Smooth muscle cell (in vitro differentiated cells): ENCODE results near the gene ZNF337. TPM values are rescaled to one million over a fixed set of nuclear protein-coding genes. Genes with fewer than 3 reads are reported as not detected.
"Not testable (repeated sequence)": the region's sequence is repeated elsewhere in the genome, so short reads cannot be mapped to it uniquely, and the experiment has no call there.

ENCODE experiments used
- DNase-seq: peaks from one replicate; lab custom pipeline; 2025; ENCODE audit not compliant: unreplicated experiment; lab: John Stamatoyannopoulos, UW
- H2AFZ ChIP-seq: fragments of 200-600 bp; sonication (generic); 2 replicates; pipeline ENCODE4 v1.6.0; 2016; ENCODE audit warnings: antibody characterized with exemption, low read depth, mild to moderate bottlenecking
- H3F3A ChIP-seq: fragments of 200-600 bp; sonication (generic); 2 replicates; pipeline ENCODE4 v1.6.0; 2017; ENCODE audit warnings: antibody characterized with exemption, low read depth
- H3K27ac ChIP-seq: fragments of 200-600 bp; sonication (generic); 2 replicates; pipeline ENCODE4 v1.5.1; 2016; ENCODE audit warnings: low read depth, mild to moderate bottlenecking
- H3K27me3 ChIP-seq: fragments of 200-600 bp; sonication (generic); 2 replicates; pipeline ENCODE4 v1.6.1; 2016; ENCODE audit warnings: low read depth, mild to moderate bottlenecking
- H3K36me3 ChIP-seq: fragments of 200-600 bp; sonication (generic); 2 replicates; pipeline ENCODE4 v1.5.1; 2016; ENCODE audit warnings: low read depth
- H3K4me1 ChIP-seq: fragments of 200-600 bp; sonication (generic); 2 replicates; pipeline ENCODE4 v1.5.1; 2016; ENCODE audit warnings: low read depth
- H3K4me2 ChIP-seq: fragments of 200-600 bp; sonication (generic); 2 replicates; pipeline ENCODE4 v1.6.0; 2016; ENCODE audit warnings: mild to moderate bottlenecking
- H3K4me3 ChIP-seq: fragments of 200-600 bp; sonication (generic); 2 replicates; pipeline ENCODE4 v1.5.1; 2016; ENCODE audit warnings: mild to moderate bottlenecking
- H3K79me2 ChIP-seq: fragments of 200-600 bp; sonication (generic); 2 replicates; pipeline ENCODE4 v1.6.0; 2016; ENCODE audit warnings: low read depth, mild to moderate bottlenecking
- H3K9ac ChIP-seq: fragments of 200-600 bp; sonication (generic); 2 replicates; pipeline ENCODE4 v1.6.0; 2016; ENCODE audit warnings: low read depth
- H3K9me3 ChIP-seq: fragments of 200-600 bp; sonication (generic); replicated peaks from 2 replicates; pipeline ENCODE4 v1.5.1; 2016; ENCODE audit warnings: low read depth
- H4K20me1 ChIP-seq: fragments of 200-600 bp; sonication (generic); 2 replicates; pipeline ENCODE4 v1.6.0; 2016; ENCODE audit warnings: low read depth
- CTCF ChIP-seq: fragments of 200-600 bp; sonication (generic); IDR thresholded peaks from 2 replicates; pipeline ENCODE4 v1.5.1; 2017; ENCODE audit warnings: borderline replicate concordance, mild to moderate bottlenecking, antibody characterized with exemption; ENCODE audit not compliant: insufficient read depth, poor library complexity, severe bottlenecking
- WGBS: methylation state at CpG from one replicate; pipeline ENCODE4 v1.1.7; 2016; ENCODE audit warnings: low lambda C conversion rate; 5-methylcytosine and 5-hydroxymethylcytosine counted together
- polyA plus RNA-seq: library from polyadenylated mRNA; unstranded; fragments of >200 nt; fragmentation: Nextera tagmentation; extraction: Ambion mirVana; gene quantifications from 2 replicates; pipeline ENCODE4 v1.2.1, GENCODE V29; 2016
- total RNA-seq: library from RNA; depleted of rRNA; stranded (reverse); fragments of >200 nt; gene quantifications from 2 replicates; pipeline ENCODE4 v1.2.3, GENCODE V29; 2014

Gene ZNF337
- total and polyA plus RNA-seq, 2 experiments from 2014 or later, result 5.1 to 13.3 TPM

- no peak for TF ChIP-seq CTCF
- H3K4me1 ChIP-seq, result no peaks in the 10 kb centered on the region
- no peaks in the 10 kb centered on the region for H3K27me3 ChIP-seq
- no peak overlapping the region for H3K4me2 ChIP-seq
- 95% methylated on average over 7 of the region's 7 CpGs for WGBS
- H3F3A ChIP-seq, result no peaks in the 10 kb centered on the region
- H3K79me2 ChIP-seq, result peaks cover 3% of the 10 kb centered on the region
- no peak overlapping the region for H2AFZ ChIP-seq
- H4K20me1 ChIP-seq, result no peaks in the 10 kb centered on the region
- no peaks in the 10 kb centered on the region for H3K9me3 ChIP-seq
- H3K27ac ChIP-seq, result no peak overlapping the region
- H3K36me3 ChIP-seq, result no peaks in the 10 kb centered on the region
- no peak overlapping the region for H3K9ac ChIP-seq
- DNase-seq, result no peak
- H3K4me3 ChIP-seq, result no peak overlapping the region
These were observed 23.6 kb upstream of the ZNF337 start for GRCh38 chr20:25720285-25720684.

GRCh38 chr20:25718896-25719809, 22.5 kb upstream of the ZNF337 start:
- not testable (repeated sequence) for H3K79me2 ChIP-seq, H3K9me3 ChIP-seq, H3K27ac ChIP-seq, DNase-seq, H3K36me3 ChIP-seq, H3F3A ChIP-seq, H3K4me2 ChIP-seq, H2AFZ ChIP-seq, H3K9ac ChIP-seq, H3K4me3 ChIP-seq, H3K4me1 ChIP-seq, H3K27me3 ChIP-seq, H4K20me1 ChIP-seq
- 65% methylated on average over 20 of the region's 20 CpGs for WGBS

- no peaks in the 10 kb centered on the region for H3K36me3 ChIP-seq
- no peak overlapping the region for H3K27ac ChIP-seq
- H3K9ac ChIP-seq, result no peak overlapping the region
- no peak for DNase-seq
- no peaks in the 10 kb centered on the region for H4K20me1 ChIP-seq
- H3K4me2 ChIP-seq, result no peak overlapping the region
- no peak overlapping the region for H2AFZ ChIP-seq
- no peaks in the 10 kb centered on the region for H3K4me1 ChIP-seq
- no peaks in the 10 kb centered on the region for H3K9me3 ChIP-seq
- no peak overlapping the region for H3K4me3 ChIP-seq
- H3F3A ChIP-seq, result no peaks in the 10 kb centered on the region
- TF ChIP-seq CTCF, result no peak
- H3K79me2 ChIP-seq, result no peaks in the 10 kb centered on the region
- H3K27me3 ChIP-seq, result no peaks in the 10 kb centered on the region
These were observed 11.0 kb upstream of the ZNF337 start for GRCh38 chr20:25707695-25708094.

- Histone ChIP-seq H3K27me3 (no peaks in the 10 kb centered on the region), H3K27ac (no peak overlapping the region), H3K9me3 (no peaks in the 10 kb centered on the region), H4K20me1 (no peaks in the 10 kb centered on the region), H3K79me2 (no peaks in the 10 kb centered on the region), H3K4me3 (no peak overlapping the region), H3K36me3 (no peaks in the 10 kb centered on the region), H2AFZ (no peak overlapping the region), H3K4me2 (no peak overlapping the region), H3K9ac (no peak overlapping the region), H3F3A (no peaks in the 10 kb centered on the region), H3K4me1 (no peaks in the 10 kb centered on the region)
- no peak for TF ChIP-seq CTCF
- DNase-seq, result no peak
- 86% methylated on average over 6 of the region's 6 CpGs for WGBS
These were observed 10.1 kb upstream of the ZNF337 start for GRCh38 chr20:25706793-25707192.
